AG04450 (cell line): ENCODE results near the gene MEGF9. TPM values are rescaled to one million over a fixed set of nuclear protein-coding genes. Genes with fewer than 3 reads are reported as not detected.

Source experiments
- CTCF ChIA-PET: fragments of 300-600, 350-600 bp; formaldehyde crosslinking; extraction: SDS; loops from one replicate; lab custom pipeline; 2022; ENCODE audit warnings: antibody characterized with exemption, inconsistent platforms; lab: Charles Lee
- POLR2A ChIA-PET: fragments of 350-600 bp; formaldehyde crosslinking; extraction: SDS; loops from one replicate; lab custom pipeline; 2021; ENCODE audit warnings: antibody characterized with exemption, inconsistent platforms; lab: Yijun Ruan, JAX
- DNase-seq: peaks from one replicate; pipeline ENCODE4 v3.0.0-alpha.2; 2011; ENCODE audit warnings: low read depth, low spot score
- H3K27ac ChIP-seq: one replicate; pipeline ENCODE4 v1.5.1; 2012; ENCODE audit warnings: low read depth, low read length, control low read depth
- H3K27me3 ChIP-seq: one replicate; pipeline ENCODE4 v1.6.0; 2012; ENCODE audit warnings: low read length; ENCODE audit not compliant: control insufficient read depth, insufficient read depth
- H3K4me3 ChIP-seq: 2 replicates; pipeline ENCODE4 v1.5.1; 2011; ENCODE audit warnings: mild to moderate bottlenecking, low read depth, low read length, control low read depth
- H3K9me3 ChIP-seq: 2 replicates; pipeline ENCODE4 v1.5.1; 2012; ENCODE audit warnings: low read length; ENCODE audit not compliant: control insufficient read depth, insufficient read depth
- polyA plus RNA-seq: library from polyadenylated mRNA; depleted of rRNA; stranded (reverse); fragments of >200 nt; gene quantifications from 2 replicates; pipeline ENCODE4 v1.2.3, GENCODE V29; 2011
- TF ChIP-seq, protein P1 (sequence below): IDR thresholded peaks from 2 replicates; pipeline ENCODE4 v1.5.1; 2011; ENCODE audit warnings: low read depth, low read length, control low read depth, inconsistent platforms

Gene MEGF9
- polyA plus RNA-seq, 1 experiment: 12.9 TPM

DNA sequence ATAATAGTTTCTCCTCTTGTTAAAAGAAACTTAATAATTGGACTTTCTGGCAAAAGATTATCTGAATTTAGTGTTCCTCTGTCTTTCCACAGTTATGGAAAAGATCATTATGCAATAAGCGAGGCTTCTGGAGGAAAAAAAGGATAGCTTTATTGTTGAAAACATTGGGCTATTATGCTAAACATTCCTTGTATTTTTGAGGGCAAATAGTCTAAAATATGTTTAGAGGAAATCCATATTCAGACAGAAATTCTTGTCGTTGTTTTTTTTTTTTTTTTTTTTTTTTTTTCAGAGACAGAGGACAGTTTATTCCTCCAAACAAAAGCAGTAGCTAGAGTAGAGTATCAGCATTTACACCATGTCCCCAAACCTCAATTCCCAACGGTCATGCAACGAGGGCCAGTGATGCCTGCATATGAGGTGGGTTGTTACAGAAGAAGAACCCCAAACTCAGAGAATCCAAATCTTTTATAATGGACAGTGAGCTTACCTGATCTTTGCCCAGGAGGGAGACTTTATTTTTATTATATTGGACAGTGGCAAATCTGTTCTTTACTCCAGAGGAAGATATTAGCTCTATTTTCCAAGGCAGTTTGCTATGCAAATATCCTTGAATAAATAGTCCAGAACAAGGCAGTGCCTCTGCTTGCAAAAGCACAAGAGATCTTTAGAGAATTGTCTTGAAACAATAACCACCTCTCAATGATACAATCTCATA, 85.9 kb downstream of the MEGF9 start:
- no peaks in the 10 kb centered on the region for H3K27me3 ChIP-seq
- ChIA-PET POLR2A (no interaction called here), CTCF (interaction anchor here (0.6 to 2.2 kb wide), 3 partner anchors 8 to 143 kb away, joined by 3 to 15 read pairs (median 3); no protein-coding TSS in a partner anchor)
- no peak for DNase-seq
- no peaks in the 10 kb centered on the region for H3K9me3 ChIP-seq
- TF ChIP-seq, protein P1, sequence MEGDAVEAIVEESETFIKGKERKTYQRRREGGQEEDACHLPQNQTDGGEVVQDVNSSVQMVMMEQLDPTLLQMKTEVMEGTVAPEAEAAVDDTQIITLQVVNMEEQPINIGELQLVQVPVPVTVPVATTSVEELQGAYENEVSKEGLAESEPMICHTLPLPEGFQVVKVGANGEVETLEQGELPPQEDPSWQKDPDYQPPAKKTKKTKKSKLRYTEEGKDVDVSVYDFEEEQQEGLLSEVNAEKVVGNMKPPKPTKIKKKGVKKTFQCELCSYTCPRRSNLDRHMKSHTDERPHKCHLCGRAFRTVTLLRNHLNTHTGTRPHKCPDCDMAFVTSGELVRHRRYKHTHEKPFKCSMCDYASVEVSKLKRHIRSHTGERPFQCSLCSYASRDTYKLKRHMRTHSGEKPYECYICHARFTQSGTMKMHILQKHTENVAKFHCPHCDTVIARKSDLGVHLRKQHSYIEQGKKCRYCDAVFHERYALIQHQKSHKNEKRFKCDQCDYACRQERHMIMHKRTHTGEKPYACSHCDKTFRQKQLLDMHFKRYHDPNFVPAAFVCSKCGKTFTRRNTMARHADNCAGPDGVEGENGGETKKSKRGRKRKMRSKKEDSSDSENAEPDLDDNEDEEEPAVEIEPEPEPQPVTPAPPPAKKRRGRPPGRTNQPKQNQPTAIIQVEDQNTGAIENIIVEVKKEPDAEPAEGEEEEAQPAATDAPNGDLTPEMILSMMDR: no peak
- no peak overlapping the region for H3K27ac ChIP-seq
- no peak overlapping the region for H3K4me3 ChIP-seq

DNA sequence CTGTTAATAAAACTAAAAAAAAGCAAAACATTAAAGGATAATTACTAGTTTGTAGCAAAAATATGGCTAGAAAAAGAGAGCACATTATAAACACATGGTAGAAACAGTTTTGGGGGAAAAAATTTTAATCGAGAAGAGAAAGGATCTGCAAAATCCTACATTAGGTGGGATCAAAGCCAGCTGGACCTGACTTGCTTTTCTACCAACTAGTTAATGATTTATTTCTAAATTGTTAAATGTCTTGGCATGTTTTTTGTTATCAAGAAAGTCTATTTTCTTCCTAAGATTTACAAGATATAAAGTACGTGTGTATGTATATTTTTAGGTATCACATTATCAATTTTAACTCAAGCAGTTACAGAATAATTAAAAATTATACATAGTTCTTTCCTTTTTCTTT, 87.2 kb downstream of the MEGF9 start:
- no peak for DNase-seq
- H3K4me3 ChIP-seq: no peak overlapping the region
- no peak overlapping the region for H3K27ac ChIP-seq
- TF ChIP-seq, protein P1: no peak
- H3K9me3 ChIP-seq: no peaks in the 10 kb centered on the region
- CTCF ChIA-PET: interaction anchor here (2.2 kb wide), 1 partner anchor 7 kb away, joined by 15 read pairs; no protein-coding TSS in a partner anchor
- POLR2A ChIA-PET: no interaction called here
- H3K27me3 ChIP-seq: no peaks in the 10 kb centered on the region

DNA sequence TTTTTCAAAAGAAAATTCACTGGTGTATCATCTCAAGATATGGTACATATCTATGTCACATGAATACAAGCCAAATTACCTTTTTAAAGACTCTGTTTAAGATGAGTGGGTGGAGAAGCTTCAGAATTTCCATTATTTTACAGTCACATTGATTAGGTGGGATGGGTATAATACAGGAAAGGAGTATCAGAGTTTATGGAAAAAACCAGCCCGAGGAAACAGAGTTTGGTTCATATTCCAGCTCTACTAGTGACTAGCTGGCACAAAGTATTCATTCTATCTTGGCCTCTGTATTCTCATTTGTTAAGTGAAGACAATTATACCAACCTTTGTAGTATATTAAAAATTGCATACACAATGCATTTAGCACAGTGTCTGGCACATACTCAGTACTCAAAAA, 87.8 kb downstream of the MEGF9 start:
- no peak for DNase-seq
- no peaks in the 10 kb centered on the region for H3K9me3 ChIP-seq
- H3K27me3 ChIP-seq: no peaks in the 10 kb centered on the region
- H3K27ac ChIP-seq: no peak overlapping the region
- no peak overlapping the region for H3K4me3 ChIP-seq
- TF ChIP-seq, protein P1: no peak
- ChIA-PET POLR2A (no interaction called here), CTCF (no interaction called here)

DNA sequence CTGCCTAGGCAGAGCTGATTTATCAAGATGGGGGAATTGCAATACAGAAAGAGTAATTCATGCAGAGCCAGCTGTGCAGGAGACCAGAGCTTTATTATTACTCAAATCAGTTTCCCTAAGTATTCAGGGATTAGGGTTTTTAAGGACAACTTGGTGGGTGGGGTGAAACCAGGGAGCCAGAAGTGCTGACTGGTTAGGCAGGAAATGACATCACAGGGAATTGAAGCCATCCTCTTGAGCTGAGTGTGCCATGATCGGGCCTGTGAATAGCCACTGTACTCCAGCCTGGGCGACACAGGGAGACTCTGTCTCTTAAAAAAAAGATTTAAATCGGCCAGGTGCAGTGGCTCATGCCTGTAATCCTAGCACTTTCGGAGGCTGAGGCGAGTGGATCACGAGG, 89.0 kb downstream of the MEGF9 start:
- TF ChIP-seq, protein P1: no peak
- Histone ChIP-seq H3K4me3 (no peak overlapping the region), H3K27ac (no peak overlapping the region), H3K27me3 (no peaks in the 10 kb centered on the region), H3K9me3 (no peaks in the 10 kb centered on the region)
- POLR2A ChIA-PET: interaction anchor here (0.7 kb wide), 1 partner anchor 123 kb away, joined by 5 read pairs; no protein-coding TSS in a partner anchor
- no peak for DNase-seq
- CTCF ChIA-PET: no interaction called here

DNA sequence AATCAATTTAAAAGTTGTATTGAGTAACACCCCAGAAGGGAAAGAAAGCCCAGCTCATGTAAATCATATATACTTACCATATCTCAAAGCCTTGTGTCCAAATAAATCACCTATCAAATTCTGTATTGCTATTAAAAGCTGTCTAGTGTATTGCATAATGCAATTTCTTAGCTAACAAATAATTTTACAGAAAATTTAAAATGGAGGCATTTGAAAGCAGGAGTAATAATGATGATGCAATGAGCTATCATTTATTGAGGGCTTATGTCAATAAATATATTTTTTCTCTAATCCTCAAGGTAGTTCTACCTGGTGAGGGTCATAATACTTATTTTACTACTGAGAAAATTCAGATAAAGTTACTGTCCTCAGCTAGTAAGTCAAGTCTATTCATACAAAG, 91.5 kb downstream of the MEGF9 start:
- no peak overlapping the region for H3K27ac ChIP-seq
- no peaks in the 10 kb centered on the region for H3K27me3 ChIP-seq
- H3K4me3 ChIP-seq: no peak overlapping the region
- no peaks in the 10 kb centered on the region for H3K9me3 ChIP-seq
- ChIA-PET CTCF (interaction anchor here (0.6 to 1.6 kb wide), 3 partner anchors 84 to 449 kb away, joined by 3 to 4 read pairs (median 4); no protein-coding TSS in a partner anchor), POLR2A (no interaction called here)
- no peak for DNase-seq
- TF ChIP-seq, protein P1: no peak
